ENCODE measurements around the gene FNDC4. TPM values are rescaled to one million over a fixed set of nuclear protein-coding genes. Genes with fewer than 3 reads are reported as not detected.

Gene FNDC4
- total RNA-seq, 1 experiment from 2014 or later = 14.1 TPM

DNA sequence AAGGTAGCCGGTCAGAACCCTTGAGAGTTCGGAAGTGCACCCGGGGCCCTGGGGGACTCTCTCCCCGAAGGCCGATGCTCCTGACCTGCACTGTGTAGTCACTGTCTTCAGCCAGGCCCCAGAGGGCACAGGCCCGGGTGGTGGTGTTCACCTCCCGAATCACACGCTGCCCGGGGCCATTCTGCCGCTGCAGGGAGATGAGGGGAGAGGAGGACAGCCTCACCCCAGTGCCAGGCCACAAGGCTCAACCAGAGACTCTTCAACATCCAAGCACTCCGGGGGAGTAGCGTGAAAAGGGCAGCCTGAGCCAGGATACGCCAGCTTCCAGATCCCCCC is 1.1 kb downstream of the FNDC4 start:
- H3K4me1 Mint-ChIP-seq = peaks cover 27% of the 10 kb centered on the region
- no peak overlapping the region for H3K27ac Mint-ChIP-seq
- ChIA-PET CTCF (interaction anchor here (0.5 to 2.2 kb wide), 3 partner anchors 93 to 1073 kb away, joined by 3 to 6 read pairs (median 5); no protein-coding TSS in a partner anchor), POLR2A (interaction anchor here (0.6 kb wide), 1 partner anchor 63 kb away, joined by 4 read pairs; no protein-coding TSS in a partner anchor)
- peak overlapping the region; percentile 76 for H3K4me3 Mint-ChIP-seq
- H3K36me3 Mint-ChIP-seq = no peaks in the 10 kb centered on the region
- DNase-seq (ENCODE audit: low spot score) = no peak
- no peak for ATAC-seq
- no peak for TF ChIP-seq E2F5 (CRISPR knock-in tag; IDR thresholded peaks at IDR 0.05)
- no peak for TF ChIP-seq ETV6 (CRISPR knock-in tag; IDR thresholded peaks at IDR 0.05)
- no peak for TF ChIP-seq ZNF219 (CRISPR knock-in tag; IDR thresholded peaks at IDR 0.05; ENCODE audit: borderline replicate concordance)
- no peak for TF ChIP-seq CBFB (CRISPR knock-in tag; IDR thresholded peaks at IDR 0.05; ENCODE audit: low read depth)
- TF ChIP-seq TCF7 (CRISPR knock-in tag; IDR thresholded peaks at IDR 0.05; ENCODE audit: low read depth) = no peak
- no peak for TF ChIP-seq RELA (CRISPR knock-in tag; IDR thresholded peaks at IDR 0.05; ENCODE audit: borderline replicate concordance)
- TF ChIP-seq HMGA2 (CRISPR knock-in tag; IDR thresholded peaks at IDR 0.05) = no peak
- no peak for TF ChIP-seq SMAD4 (CRISPR knock-in tag; IDR thresholded peaks at IDR 0.05)
- TF ChIP-seq, protein P1, sequence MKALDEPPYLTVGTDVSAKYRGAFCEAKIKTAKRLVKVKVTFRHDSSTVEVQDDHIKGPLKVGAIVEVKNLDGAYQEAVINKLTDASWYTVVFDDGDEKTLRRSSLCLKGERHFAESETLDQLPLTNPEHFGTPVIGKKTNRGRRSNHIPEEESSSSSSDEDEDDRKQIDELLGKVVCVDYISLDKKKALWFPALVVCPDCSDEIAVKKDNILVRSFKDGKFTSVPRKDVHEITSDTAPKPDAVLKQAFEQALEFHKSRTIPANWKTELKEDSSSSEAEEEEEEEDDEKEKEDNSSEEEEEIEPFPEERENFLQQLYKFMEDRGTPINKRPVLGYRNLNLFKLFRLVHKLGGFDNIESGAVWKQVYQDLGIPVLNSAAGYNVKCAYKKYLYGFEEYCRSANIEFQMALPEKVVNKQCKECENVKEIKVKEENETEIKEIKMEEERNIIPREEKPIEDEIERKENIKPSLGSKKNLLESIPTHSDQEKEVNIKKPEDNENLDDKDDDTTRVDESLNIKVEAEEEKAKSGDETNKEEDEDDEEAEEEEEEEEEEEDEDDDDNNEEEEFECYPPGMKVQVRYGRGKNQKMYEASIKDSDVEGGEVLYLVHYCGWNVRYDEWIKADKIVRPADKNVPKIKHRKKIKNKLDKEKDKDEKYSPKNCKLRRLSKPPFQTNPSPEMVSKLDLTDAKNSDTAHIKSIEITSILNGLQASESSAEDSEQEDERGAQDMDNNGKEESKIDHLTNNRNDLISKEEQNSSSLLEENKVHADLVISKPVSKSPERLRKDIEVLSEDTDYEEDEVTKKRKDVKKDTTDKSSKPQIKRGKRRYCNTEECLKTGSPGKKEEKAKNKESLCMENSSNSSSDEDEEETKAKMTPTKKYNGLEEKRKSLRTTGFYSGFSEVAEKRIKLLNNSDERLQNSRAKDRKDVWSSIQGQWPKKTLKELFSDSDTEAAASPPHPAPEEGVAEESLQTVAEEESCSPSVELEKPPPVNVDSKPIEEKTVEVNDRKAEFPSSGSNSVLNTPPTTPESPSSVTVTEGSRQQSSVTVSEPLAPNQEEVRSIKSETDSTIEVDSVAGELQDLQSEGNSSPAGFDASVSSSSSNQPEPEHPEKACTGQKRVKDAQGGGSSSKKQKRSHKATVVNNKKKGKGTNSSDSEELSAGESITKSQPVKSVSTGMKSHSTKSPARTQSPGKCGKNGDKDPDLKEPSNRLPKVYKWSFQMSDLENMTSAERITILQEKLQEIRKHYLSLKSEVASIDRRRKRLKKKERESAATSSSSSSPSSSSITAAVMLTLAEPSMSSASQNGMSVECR (CRISPR knock-in tag; IDR thresholded peaks at IDR 0.05; ENCODE audit: borderline replicate concordance) = no peak
- TF ChIP-seq NFYB (CRISPR knock-in tag; conservative IDR thresholded peaks at IDR 0.05; ENCODE audit: low read depth) = no peak
- no peak for TF ChIP-seq IRF2 (CRISPR knock-in tag; IDR thresholded peaks at IDR 0.05; ENCODE audit: borderline replicate concordance, low read depth)
- TF ChIP-seq AR (CRISPR knock-in tag; IDR thresholded peaks at IDR 0.05) = no peak
- TF ChIP-seq, protein P2, sequence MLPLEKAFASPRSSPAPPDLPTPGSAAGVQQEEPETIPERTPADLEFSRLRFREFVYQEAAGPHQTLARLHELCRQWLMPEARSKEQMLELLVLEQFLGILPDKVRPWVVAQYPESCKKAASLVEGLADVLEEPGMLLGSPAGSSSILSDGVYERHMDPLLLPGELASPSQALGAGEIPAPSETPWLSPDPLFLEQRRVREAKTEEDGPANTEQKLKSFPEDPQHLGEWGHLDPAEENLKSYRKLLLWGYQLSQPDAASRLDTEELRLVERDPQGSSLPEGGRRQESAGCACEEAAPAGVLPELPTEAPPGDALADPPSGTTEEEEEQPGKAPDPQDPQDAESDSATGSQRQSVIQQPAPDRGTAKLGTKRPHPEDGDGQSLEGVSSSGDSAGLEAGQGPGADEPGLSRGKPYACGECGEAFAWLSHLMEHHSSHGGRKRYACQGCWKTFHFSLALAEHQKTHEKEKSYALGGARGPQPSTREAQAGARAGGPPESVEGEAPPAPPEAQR (CRISPR knock-in tag; IDR thresholded peaks at IDR 0.05) = no peak
- TF ChIP-seq AFF4 (CRISPR knock-in tag; IDR thresholded peaks at IDR 0.05; ENCODE audit: borderline replicate concordance) = no peak
- no peak for TF ChIP-seq ZNF512 (CRISPR knock-in tag; IDR thresholded peaks at IDR 0.05; ENCODE audit: borderline replicate concordance)
- no peak for TF ChIP-seq NFE2L1 (CRISPR knock-in tag; IDR thresholded peaks at IDR 0.05)
- TF ChIP-seq GABPB1 (CRISPR knock-in tag; IDR thresholded peaks at IDR 0.05) = no peak
- TF ChIP-seq GRHL2 (CRISPR knock-in tag; IDR thresholded peaks at IDR 0.05; ENCODE audit: insufficient replicate concordance, severe bottlenecking) = no peak
- TF ChIP-seq, protein P3, sequence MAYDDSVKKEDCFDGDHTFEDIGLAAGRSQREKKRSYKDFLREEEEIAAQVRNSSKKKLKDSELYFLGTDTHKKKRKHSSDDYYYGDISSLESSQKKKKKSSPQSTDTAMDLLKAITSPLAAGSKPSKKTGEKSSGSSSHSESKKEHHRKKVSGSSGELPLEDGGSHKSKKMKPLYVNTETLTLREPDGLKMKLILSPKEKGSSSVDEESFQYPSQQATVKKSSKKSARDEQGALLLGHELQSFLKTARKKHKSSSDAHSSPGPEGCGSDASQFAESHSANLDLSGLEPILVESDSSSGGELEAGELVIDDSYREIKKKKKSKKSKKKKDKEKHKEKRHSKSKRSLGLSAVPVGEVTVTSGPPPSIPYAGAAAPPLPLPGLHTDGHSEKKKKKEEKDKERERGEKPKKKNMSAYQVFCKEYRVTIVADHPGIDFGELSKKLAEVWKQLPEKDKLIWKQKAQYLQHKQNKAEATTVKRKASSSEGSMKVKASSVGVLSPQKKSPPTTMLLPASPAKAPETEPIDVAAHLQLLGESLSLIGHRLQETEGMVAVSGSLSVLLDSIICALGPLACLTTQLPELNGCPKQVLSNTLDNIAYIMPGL (CRISPR knock-in tag; IDR thresholded peaks at IDR 0.05) = no peak
- no peaks in the 10 kb centered on the region for H3K9me3 Mint-ChIP-seq
- peaks cover 58% of the 10 kb centered on the region for H3K27me3 Mint-ChIP-seq (ENCODE audit: low read depth)

Data from WTC11 (cell line).